HG02840 (cell line): ENCODE measurements around the gene PLG.
"Not testable (repeated sequence)": the region's sequence is repeated elsewhere in the genome, so short reads cannot be mapped to it uniquely, and the experiment has no call there.

Experiments
- ATAC-seq: cut with Tn5 transposase; IDR thresholded peaks from one replicate; pipeline ENCODE4 v1.9.1; 2021; ENCODE audit warnings: mild to moderate bottlenecking, moderate library complexity, moderate number of reproducible peaks; ENCODE audit not compliant: unreplicated experiment, low FRiP score

Gene PLG

DNA sequence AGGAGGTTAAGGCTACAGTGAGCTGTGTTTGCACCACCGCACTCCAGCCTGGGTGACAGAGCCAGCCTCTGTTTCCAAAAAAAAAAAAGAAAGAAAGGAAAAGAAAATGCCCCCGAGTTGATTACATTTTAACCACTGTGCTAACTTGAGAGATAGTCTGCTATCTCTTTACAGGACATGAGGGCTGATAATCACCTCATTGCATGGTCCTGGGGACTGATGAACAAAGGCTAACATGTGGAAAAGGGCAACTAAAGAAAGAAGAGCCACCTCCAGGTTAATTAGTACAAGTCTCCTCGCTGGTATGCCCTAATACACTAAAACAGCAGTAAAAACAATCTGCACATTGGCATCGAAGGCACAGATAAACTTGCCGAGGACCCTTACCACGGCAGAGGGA, 4.2 kb upstream of the PLG start:
- ATAC-seq: no peak

DNA sequence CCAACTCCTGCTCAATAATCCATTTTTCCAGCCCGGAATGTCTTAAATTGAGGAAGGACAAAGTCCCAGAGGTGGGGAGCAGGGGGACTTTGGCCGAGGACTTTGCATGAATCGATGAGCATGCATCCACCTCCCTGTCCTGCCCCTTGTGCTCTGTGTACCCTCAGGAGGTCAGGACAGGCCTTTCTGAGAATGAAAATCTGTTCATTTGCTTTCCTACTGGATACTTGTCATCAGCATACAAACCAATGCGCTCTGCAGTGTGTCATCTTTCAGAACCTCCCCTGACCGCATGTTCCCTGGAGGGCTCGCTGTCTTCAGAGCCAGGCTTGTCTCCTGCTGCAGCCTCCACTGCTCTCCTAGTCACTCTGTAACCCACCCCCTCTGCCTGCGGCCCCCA, 2.6 kb downstream of the PLG start:
- not testable (repeated sequence) for ATAC-seq

DNA sequence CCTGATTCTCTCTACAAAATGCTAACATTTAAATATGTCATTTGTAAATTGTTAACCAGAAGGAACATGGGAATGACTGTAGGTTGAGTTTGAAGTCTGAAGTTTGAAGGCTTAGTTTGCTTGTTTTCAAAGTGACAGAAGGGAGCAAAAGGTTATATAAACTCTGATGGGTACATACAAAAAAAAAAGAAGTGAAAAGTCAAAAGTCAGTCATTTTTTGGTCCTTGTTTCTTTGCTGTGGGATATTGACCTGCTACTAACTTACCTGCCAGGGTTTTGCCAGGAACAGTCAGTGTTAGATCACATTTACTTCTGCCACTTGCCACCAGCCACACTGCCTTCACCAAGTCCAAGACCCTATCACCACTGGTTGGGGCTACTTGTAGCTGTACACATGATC, 6.9 kb downstream of the PLG start:
- not testable (repeated sequence) for ATAC-seq

DNA sequence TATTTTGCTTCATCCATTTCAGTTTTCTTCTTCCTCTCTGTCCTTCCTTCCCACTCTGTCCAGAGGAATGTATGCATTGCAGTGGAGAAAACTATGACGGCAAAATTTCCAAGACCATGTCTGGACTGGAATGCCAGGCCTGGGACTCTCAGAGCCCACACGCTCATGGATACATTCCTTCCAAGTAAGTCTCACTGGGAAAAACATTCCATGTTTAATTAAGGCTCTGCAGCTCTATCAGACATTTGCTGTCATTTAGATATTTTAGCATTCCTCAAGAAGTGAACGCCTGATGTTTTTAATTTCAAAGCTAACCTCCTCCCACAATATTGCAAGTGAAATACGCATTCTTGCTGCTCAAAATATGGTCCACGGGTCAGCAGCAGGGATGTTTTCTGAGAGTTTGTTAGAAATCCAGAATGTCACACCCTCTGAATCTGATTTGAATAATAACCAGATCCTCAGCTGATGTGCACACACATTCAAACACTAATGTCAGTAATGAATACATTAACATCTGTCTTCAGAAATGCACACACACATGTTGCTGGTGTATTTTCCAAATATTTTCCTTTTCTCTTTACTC, 12.8 kb downstream of the PLG start:
- no peak for ATAC-seq

DNA sequence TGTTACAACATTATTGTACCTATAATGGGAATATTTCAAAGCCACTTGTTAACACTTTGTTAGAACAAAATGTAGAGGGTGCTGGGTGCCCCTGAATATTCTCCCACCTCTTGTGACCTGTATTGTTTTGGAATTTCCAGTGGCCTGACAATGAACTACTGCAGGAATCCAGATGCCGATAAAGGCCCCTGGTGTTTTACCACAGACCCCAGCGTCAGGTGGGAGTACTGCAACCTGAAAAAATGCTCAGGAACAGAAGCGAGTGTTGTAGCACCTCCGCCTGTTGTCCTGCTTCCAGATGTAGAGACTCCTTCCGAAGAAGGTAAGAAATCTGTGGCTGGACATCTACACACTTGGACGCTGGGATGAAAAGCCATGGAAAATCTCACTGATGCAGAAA, 28.9 kb downstream of the PLG start:
- ATAC-seq: no peak

DNA sequence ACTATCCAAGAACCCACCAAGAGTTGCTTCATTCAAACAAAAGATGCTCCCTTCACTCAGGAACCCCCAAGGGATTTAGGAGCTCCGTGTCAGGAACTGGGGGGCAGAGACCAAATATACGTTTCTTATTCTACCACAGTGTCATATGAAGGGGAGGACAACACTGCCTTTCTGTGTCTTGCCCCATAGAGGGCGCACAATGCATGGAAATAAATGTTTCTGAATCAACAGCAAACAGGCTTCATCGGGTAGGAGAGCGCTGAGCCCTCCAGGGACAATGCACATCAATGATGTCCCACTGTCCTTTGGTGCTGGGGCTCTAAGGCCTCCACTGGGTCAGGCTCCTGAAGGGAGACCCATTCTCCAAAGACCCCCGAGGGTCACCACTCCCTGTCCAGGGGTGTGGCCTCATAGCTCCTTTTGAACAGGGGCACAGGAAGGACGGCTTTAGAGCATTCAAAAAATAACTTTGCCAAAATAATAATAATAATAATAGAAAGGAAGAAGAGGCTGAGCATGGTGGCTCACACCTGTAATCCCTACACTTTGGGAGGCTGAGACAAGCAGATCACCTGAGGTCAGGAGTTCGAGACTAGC, 31.1 kb downstream of the PLG start:
- ATAC-seq: peak; percentile 75

DNA sequence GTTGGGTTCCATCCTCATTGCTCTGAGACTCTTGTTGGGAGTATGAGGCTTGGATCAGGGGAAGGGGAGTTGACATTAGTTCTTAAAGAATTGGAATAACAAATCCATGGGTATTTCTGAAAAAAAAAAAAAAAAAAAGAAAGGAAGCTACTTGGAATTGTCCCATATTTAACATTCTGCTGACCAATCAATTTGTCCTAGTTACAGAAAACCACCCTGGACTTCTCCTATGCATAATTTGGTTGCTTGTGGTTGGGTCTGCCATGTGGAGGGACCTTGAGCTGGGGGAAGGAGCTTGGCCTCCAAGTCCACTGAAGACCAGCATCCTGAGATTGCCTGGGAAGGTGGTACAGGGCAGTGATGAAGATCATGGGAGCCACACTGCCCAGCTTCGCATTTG, 32.6 kb downstream of the PLG start:
- no peak for ATAC-seq

DNA sequence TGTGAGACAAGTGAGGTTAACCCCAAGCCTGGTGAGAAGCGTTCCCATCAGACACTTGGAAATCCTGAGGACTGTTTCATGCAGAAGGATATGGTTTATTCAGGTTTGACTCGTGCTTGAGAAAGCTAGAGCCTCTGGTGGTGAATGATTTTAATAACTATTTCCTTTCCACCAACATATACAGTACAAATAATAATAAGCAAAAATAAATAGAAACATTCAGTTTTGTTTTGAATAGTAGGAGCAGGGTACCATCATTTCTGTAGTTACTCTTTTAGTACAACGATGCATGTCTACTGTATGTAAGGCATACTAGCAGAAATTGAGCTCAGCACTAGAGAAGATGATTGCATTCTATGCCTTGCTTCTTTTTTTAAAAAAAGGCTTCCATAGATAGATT, 33.5 kb downstream of the PLG start:
- ATAC-seq: peak; percentile 88

DNA sequence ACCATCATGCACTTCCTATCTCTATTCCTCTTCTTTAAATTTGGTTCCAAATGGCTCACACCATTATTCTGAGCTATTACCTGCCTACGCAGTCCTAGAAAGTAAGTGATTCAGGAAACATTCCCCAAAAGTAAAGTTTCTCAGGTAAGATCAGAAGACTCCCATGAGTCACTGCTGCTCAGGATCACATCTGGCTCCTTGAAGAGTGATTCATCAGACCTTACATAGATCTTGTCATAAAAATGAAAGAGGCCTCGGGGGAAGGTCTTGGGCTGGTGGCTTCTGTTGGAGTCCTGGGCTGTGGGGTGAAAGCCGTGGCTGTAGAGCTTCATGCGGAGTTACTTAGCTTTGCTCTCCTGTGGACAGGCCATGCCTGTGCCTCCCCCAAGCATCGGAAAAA, 35.9 kb downstream of the PLG start:
- ATAC-seq: no peak

DNA sequence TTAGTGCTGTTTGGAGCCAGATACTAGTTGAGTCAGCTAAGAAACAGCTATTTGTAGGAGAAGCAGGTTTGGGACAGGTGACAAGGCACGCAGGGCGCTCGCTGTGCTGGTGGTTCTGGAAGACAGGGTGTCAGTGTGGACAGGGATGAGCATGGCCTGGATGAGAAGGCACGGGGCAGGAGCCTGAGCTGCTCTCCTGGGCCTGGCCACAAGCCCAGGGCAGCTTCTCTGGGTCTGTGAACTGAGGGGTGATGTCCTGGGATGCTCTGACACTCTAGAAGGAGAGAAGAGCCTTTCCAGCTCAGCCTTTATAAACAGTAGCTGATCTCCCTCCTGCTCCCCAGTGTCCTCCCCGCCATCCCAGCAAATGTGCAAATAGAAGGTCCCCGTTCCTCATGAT, 37.9 kb downstream of the PLG start:
- ATAC-seq: no peak

DNA sequence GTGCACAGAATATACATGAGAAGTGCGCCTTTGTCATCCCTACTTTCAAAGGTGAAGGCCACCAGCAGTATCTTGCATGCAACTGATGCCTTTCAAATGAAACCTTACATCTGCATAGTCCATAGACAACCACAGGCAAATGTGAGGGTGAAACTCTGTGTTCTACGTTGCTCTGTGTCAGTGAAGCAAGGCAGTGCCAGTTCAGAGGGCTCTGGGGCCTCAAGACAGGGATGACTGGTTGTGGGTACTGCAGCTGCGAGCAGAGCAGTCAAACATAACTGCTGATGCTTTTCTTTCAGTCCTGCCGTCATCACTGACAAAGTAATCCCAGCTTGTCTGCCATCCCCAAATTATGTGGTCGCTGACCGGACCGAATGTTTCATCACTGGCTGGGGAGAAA, 39.0 kb downstream of the PLG start:
- ATAC-seq: peak; percentile 97

DNA sequence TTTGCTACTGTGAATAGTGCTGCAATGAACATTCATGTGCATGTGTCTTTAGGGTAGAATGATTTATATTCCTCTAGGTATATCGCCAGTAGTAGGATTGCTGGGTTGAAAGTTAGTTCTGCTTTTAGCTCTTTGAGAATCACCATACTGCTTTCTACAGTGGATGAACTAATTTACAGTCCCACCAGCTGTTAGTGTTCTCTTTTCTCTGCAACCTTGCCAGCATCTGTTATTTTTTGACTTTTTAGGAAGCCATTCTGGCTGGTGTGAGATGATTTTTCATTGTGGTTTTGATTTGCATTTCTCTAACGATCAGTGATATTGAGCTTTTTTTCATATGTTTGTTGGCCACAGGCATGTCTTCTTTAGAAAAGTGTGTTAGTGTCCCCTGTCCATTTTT, 40.0 kb downstream of the PLG start:
- ATAC-seq: peak; percentile 41

DNA sequence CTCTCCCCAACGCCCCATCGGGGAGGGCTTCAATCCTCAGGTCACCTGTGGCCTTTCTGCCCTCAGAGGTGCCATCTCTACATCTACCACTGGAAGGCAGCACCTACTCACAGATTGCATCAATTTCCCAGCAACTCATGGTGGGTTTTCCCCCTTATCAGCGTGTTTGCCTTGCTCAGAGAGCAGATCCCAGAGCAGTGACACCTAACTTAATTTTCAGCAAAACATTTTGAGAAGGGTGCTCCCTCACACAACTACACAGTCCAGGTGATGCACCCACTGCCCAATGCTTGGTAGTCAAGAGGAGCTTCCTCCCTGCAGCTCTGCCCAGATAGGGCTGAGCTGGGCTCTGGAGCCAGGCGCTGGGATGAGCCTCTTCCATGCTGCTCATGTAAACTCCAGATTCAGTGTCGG, 48.2 kb downstream of the PLG start:
- ATAC-seq: no peak

DNA sequence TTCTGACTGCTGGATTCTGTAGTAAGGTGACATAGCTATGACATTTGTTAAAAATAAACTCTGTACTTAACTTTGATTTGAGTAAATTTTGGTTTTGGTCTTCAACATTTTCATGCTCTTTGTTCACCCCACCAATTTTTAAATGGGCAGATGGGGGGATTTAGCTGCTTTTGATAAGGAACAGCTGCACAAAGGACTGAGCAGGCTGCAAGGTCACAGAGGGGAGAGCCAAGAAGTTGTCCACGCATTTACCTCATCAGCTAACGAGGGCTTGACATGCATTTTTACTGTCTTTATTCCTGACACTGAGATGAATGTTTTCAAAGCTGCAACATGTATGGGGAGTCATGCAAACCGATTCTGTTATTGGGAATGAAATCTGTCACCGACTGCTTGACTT, 51.2 kb downstream of the PLG start:
- not testable (repeated sequence) for ATAC-seq

DNA sequence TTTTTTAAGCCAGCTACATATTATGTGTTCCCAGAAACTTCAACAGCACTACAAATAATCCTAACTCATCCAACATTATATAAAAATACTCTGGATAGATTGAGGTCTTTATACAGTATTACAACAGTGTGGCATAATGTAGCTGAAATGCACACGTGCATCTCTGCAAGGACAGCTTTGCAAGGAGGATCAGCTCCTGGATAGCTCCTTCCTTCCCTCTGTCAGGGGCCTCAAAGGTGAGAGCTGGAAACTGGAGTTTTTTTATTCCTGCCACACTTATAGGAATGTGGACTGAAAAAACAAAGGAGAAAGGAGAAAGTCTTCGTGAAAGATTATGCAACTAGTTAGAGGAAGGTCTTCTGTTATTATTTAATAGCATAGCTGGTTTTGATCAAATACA, 53.1 kb downstream of the PLG start:
- no peak for ATAC-seq

DNA sequence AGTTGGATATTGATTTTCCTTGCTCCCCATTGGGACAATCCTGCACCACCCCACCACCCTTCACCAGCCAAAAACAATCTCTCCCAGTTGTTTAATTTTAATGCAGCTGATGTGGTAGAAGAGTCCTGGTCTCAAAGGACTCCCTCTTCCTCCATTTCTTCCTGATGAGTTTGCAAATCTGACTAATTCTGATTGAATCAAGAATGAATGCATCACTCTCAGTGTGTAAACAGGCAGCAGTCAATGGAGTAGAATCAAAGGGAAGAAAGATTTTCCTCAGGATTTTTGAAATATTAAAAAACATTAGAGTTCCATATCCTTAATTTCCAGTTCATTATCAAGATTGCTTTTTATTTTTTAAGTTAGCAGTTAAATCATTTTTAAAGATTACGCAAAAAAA, 54.0 kb downstream of the PLG start:
- ATAC-seq: no peak

DNA sequence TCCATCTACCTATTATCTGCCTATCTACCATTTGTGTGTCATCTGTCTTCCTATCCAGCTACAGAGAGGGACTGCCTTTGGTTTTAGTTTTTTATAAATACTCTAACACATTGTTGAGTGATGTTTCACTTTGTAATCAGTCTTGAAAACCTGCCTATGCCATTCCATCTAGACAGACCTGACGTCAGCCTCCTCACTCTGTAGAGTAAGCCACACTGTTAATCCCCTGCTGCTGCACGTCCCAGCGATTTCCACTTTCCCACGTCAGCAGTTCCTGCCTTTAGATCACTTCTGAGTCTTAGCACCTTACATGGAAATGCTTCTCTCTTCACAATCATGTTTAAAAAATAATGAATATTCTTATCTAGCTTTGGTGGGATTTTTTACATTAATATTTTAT, 54.8 kb downstream of the PLG start:
- ATAC-seq: no peak

DNA sequence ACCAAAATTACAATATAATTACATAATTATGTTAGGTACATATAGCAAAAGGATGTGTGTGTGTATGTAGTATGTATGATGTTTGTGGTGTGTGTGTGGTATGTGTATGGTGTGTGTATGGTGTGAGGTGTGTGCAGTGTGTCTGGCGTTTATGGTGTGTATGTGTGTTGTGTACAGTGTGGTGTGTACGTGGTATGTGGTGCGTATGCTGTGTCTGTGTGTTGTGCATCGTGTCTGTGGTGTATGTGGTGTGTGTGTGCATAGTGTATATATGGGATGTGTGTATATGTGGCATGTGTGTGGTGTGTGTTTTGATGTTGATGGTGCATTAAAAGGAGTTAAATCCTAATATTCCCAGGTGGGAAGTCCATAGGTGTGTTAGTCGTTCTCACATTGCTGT, 62.8 kb downstream of the PLG start:
- no peak for ATAC-seq

DNA sequence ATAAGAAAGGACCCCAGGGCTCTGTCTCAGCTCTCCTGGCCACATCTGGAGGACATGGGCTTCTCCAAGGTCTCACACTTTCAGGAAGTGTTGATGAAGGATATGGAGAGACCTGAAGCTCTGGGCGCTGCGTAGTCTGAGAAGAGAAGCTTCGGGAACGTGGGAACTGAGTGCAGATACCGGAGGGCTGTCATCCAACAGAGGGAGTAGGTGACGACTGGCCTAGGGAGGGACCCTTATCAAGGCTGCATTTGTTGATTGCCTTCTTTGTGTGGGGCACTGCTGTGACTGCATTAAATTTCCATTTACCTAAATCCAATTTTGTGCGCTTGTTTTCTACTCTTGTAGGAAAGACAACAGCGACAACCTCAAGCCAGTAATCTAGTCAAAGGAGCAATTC, 63.4 kb downstream of the PLG start:
- ATAC-seq: no peak

DNA sequence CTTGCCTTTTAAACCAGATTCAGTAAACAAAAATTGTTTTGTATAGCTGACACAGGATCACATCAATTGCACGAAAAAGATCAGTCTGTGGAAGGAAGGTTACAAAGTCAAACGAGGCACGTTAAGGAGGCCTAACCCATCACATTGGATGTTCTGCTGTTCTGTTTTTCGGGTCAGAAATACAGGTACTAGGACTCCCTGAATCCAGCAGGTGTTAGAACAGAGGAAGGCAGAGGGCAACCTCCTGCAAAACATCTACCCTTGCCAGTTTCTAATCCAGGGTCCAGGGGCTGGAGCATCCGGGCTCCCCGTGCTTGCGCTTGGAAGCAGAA, 64.6 kb downstream of the PLG start:
- ATAC-seq: no peak

DNA sequence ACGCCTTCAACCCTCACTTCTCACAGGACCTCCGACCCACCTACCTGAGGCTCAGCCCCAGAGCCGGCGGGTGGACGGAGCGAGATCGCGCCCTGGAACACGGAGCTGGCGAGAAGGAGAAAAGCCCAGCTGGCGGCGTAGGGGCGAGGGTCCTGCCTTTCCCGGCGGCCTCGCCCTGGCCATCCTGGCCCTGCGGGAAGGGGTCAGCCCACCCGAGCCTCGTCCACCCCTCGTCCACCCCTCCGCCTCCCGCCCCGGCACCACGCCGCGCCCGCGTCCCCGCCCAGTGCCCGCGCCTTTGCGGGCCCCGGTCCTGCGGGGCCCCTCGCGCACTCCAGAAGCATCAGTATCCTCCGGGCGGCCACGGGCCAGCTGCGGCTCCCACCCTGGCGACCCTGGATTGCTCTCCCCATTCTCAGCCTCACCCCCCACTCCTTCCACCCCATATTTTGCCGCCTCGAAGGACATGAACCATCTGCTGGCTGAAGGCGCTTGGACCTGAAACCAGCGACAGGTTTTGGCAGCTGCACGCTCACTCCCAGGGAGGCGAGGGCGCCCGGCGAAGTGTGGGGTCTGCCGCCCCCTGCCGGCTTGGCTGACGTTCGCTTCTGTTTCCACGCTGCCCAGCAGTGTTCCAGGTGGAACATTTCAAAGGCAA, 65.1 kb downstream of the PLG start:
- ATAC-seq: peak; percentile 92

DNA sequence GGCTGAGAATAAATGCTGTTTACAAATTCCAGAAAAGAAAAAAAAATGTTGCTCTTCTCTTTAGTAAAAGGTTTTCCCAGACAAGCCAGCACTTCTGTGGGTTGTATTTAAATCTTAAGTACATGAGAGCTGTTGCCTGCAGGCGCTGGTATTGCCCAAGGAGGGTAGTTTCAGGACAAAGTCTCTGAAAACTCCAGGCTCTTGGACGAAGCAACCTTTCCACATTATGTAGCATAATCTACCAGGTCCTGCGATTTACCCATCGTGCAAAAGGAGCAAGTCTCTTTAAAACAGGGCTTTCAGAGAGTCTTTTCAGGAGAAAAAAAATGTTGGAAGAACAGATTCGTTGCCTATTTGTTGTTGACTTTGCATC, 65.6 kb downstream of the PLG start:
- ATAC-seq: peak; percentile 20
